Spinal cord (tissue), 10 donors: ENCODE measurements around the gene ZNF385B. TPM values are rescaled to one million over a fixed set of nuclear protein-coding genes. Genes with fewer than 3 reads are reported as not detected.
"Not testable (repeated sequence)": the region's sequence is repeated elsewhere in the genome, so short reads cannot be mapped to it uniquely, and the experiment has no call there.

Experiments
- DNase-seq, 6 donors: peaks; one replicate each; pipeline versions ENCODE4 v3.0.0 to v3.0.0-alpha.2; 2013 to 2015; ENCODE audit warnings: low spot score in 6 of 6, low read depth in 4 of 6
- H3K27ac ChIP-seq: one replicate; pipeline ENCODE4 v1.5.1; 2013; ENCODE audit warnings: low read depth, low read length, control low read depth
- H3K27me3 ChIP-seq: one replicate; pipeline ENCODE4 v1.6.1; 2013; ENCODE audit warnings: low read length; ENCODE audit not compliant: control insufficient read depth, insufficient read depth
- H3K36me3 ChIP-seq: one replicate; pipeline ENCODE4 v1.6.1; 2013; ENCODE audit warnings: low read length; ENCODE audit not compliant: control insufficient read depth, insufficient read depth
- H3K4me1 ChIP-seq: one replicate; pipeline ENCODE4 v1.6.1; 2013; ENCODE audit warnings: low read length; ENCODE audit not compliant: control insufficient read depth, insufficient read depth
- H3K4me3 ChIP-seq: one replicate; pipeline ENCODE4 v1.5.1; 2013; ENCODE audit warnings: low read depth, low read length, control low read depth
- H3K9me3 ChIP-seq: one replicate; pipeline ENCODE4 v1.6.1; 2013; ENCODE audit warnings: low read length; ENCODE audit not compliant: control insufficient read depth, insufficient read depth
- WGBS: methylation state at CpG from one replicate; pipeline ENCODE4 v1.1.5; 2013; ENCODE audit warnings: missing lambda C conversion rate; ENCODE audit not compliant: insufficient coverage; 5-methylcytosine and 5-hydroxymethylcytosine counted together
- polyA plus RNA-seq, 2 donors: library from polyadenylated mRNA; unstranded; fragments of 120-200 nt; gene quantifications; one replicate each; pipeline ENCODE4 v1.2.1, GENCODE V29; 2013; ENCODE audit not compliant: insufficient read length in 2 of 2
- total RNA-seq, 2 donors: library from RNA; depleted of rRNA in 1 of 2; stranded (reverse); fragments of 120-200 nt in 1 of 2; fragments of >200 nt in 1 of 2; gene quantifications; one replicate each; pipeline versions ENCODE4 v1.2.3 to v1.2.4, GENCODE V29; 2013 to 2014
- donor health status: healthy.

ZNF385B gene
- total and polyA plus RNA-seq, 4 donors: 4.4 to 8.6 (median 5.4) TPM

DNA sequence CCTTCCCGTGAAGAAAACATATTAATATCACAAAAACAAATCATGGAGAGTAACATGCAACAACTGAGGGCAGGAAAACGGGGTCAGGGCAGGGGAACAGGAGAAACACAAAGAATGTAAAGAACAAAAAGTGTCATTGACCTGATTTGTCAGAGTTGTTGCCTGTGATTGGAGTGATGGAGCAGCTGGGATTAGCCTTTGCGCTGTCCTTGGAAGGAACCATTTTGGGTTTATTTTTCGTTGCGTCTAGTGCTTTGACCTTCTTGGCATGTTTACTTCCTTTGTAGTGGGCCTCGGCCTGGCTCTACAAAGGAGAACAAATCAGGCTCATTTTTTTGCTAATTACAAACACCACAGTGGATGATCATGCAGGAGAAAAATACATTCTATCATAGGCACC lies 378.3 kb downstream of the ZNF385B start:
- Histone ChIP-seq H3K4me1 (no peaks in the 10 kb centered on the region), H3K9me3 (no peaks in the 10 kb centered on the region), H3K4me3 (no peak overlapping the region), H3K36me3 (no peaks in the 10 kb centered on the region), H3K27ac (no peak overlapping the region), H3K27me3 (no peaks in the 10 kb centered on the region)
- 83% methylated on average over 1 of the region's 6 CpGs for WGBS
- no peak for DNase-seq

- no CpG with 5 or more reads among the region's 3 CpGs for WGBS
- Histone ChIP-seq H3K9me3 (no peaks in the 10 kb centered on the region), H3K36me3 (no peaks in the 10 kb centered on the region), H3K4me3 (no peak overlapping the region), H3K27me3 (no peaks in the 10 kb centered on the region), H3K4me1 (no peaks in the 10 kb centered on the region), H3K27ac (no peak overlapping the region)
- DNase-seq: no peak
Measured at GRCh38 chr2:179479947-179480346, 381.5 kb downstream of the ZNF385B start.

DNA sequence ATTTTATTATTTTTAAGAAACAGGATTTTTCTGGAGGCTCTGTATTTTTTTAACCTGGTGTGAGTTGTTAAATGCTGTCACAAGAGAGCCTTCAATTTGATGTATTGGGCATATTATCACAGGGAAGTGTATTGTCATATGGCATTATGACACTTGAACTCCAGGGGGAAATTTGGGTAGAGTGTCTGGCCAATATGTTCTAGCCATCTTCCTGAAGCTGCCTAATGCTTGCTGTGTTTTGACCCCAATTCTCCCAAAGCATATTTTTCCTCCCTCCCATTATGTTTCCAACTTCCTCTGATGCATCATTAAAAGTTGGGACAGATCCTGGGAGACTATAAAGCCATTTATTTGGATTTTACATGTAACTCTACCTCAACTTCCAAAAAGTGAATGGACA lies 382.6 kb downstream of the ZNF385B start:
- Histone ChIP-seq H3K4me1 (no peaks in the 10 kb centered on the region), H3K9me3 (no peaks in the 10 kb centered on the region), H3K4me3 (no peak overlapping the region), H3K27me3 (no peaks in the 10 kb centered on the region), H3K27ac (no peak overlapping the region), H3K36me3 (no peaks in the 10 kb centered on the region)
- DNase-seq: peak in 1 of 6 donors; percentile 38

GRCh38 chr2:179470992-179471391 lies 390.4 kb downstream of the ZNF385B start:
- Histone ChIP-seq H3K27me3 (no peaks in the 10 kb centered on the region), H3K27ac (no peak overlapping the region), H3K36me3 (no peaks in the 10 kb centered on the region), H3K4me1 (no peaks in the 10 kb centered on the region), H3K9me3 (no peaks in the 10 kb centered on the region), H3K4me3 (no peak overlapping the region)
- DNase-seq: no peak
- WGBS: no CpG with 5 or more reads among the region's 2 CpGs

DNA sequence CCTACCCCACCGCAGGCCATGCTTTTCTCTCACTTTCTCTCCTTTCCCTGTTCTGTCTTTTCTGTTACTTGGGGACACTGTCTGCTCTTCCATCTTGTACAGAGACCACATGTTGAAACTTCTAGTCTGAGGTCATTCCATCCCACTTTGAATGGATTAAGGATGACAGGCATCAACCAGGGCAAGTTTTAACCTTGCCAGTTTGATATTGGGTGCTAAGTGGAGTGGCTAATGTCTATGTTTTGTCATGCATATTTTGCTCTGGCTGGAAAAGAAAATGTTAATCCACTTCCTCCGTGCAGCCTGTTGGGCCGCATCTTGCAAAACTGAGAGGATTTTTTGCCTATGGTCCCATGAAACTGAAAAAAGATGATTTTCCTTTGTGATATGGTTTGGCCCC lies 391.3 kb downstream of the ZNF385B start:
- no peaks in the 10 kb centered on the region for H3K27me3 ChIP-seq
- H3K4me3 ChIP-seq: no peak overlapping the region
- 64% methylated on average over 3 of the region's 3 CpGs for WGBS
- H3K36me3 ChIP-seq: no peaks in the 10 kb centered on the region
- no peaks in the 10 kb centered on the region for H3K9me3 ChIP-seq
- no peak overlapping the region for H3K27ac ChIP-seq
- no peaks in the 10 kb centered on the region for H3K4me1 ChIP-seq
- DNase-seq: no peak

DNA sequence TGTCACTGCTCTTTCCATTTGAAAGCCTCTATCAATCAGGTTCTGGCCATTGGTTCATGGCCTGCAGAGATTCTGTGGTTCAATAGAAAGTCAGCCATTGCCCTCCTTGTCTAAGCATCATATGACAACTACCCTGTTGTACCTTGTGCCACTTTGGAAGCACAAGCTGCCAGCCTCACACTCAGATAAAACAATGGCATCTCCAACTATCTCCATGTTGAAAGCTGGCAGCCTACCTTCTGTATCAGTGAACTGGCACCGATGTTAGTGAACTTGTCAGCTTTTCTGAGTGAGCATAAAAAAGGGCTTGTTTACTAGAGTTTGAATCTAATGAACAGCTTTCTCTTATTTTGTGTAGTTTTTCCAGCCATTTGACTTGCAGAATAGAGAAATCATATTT lies 393.5 kb downstream of the ZNF385B start:
- peak in 1 of 6 donors; percentile 49 for DNase-seq
- H3K4me1 ChIP-seq: no peaks in the 10 kb centered on the region
- WGBS: no CpG with 5 or more reads among the region's 1 CpG

DNA sequence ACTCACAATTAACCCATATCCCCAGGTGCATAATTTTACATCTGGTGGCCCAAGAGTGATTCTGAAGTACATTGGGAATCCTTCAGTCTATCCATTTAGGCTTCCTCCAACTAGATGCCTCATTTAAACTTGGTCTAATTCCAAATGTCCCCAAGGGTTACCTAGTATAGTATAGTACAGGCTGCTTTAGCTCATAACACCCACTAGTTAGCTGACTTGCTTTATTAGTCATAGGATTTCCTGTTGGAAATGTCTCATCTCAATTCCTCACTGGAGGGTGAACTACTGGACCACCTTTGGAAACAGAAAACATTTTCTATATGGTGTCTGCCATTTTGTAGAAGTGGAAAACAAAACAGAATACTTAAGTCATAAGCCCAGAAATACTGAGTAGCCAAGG lies 394.3 kb downstream of the ZNF385B start:
- H3K9me3 ChIP-seq: no peaks in the 10 kb centered on the region
- no peak overlapping the region for H3K4me3 ChIP-seq
- H3K36me3 ChIP-seq: no peaks in the 10 kb centered on the region
- H3K4me1 ChIP-seq: no peaks in the 10 kb centered on the region
- H3K27ac ChIP-seq: no peak overlapping the region
- H3K27me3 ChIP-seq: no peaks in the 10 kb centered on the region
- DNase-seq: peak in 1 of 6 donors; percentile 35

More for the DNA sequence above, 393.5 kb downstream of the ZNF385B start:
- no peaks in the 10 kb centered on the region for H3K27me3 ChIP-seq
- no peaks in the 10 kb centered on the region for H3K9me3 ChIP-seq
- no peak overlapping the region for H3K4me3 ChIP-seq
- H3K36me3 ChIP-seq: no peaks in the 10 kb centered on the region
- H3K27ac ChIP-seq: no peak overlapping the region

- H3K9me3 ChIP-seq: no peaks in the 10 kb centered on the region
- no peak for DNase-seq
- no peak overlapping the region for H3K27ac ChIP-seq
- no peak overlapping the region for H3K4me3 ChIP-seq
- H3K4me1 ChIP-seq: no peaks in the 10 kb centered on the region
- H3K36me3 ChIP-seq: no peaks in the 10 kb centered on the region
- no peaks in the 10 kb centered on the region for H3K27me3 ChIP-seq
Measured at GRCh38 chr2:179461420-179461819, 400.0 kb downstream of the ZNF385B start.

- H3K27me3 ChIP-seq: no peaks in the 10 kb centered on the region
- H3K27ac ChIP-seq: no peak overlapping the region
- no peaks in the 10 kb centered on the region for H3K4me1 ChIP-seq
- no peak overlapping the region for H3K4me3 ChIP-seq
- 82% methylated on average over 1 of the region's 4 CpGs for WGBS
- H3K36me3 ChIP-seq: no peaks in the 10 kb centered on the region
- DNase-seq: no peak
- no peaks in the 10 kb centered on the region for H3K9me3 ChIP-seq
Measured at GRCh38 chr2:179460181-179460929, 401.1 kb downstream of the ZNF385B start.

- H3K27me3 ChIP-seq, H3K36me3 ChIP-seq, H3K4me3 ChIP-seq, H3K27ac ChIP-seq, H3K4me1 ChIP-seq, DNase-seq, H3K9me3 ChIP-seq: not testable (repeated sequence)
- WGBS: 100% methylated on average over 1 of the region's 5 CpGs
Measured at GRCh38 chr2:179458113-179458512, 403.3 kb downstream of the ZNF385B start.
